Neural cell (in vitro differentiated cells): Measurements from ENCODE around the gene GP2.

Experiments used
- CTCF ChIP-seq: fragments of 450-650 bp; IDR thresholded peaks from 2 replicates; pipeline ENCODE4 v1.5.1; 2014; ENCODE audit warnings: antibody characterized with exemption, mild to moderate bottlenecking, moderate library complexity; ENCODE audit not compliant: poor library complexity, severe bottlenecking
- EZH2 ChIP-seq: fragments of 200-600, 300-800 bp; shearing (Covaris generic), sonication (generic); IDR thresholded peaks from 2 replicates; pipeline ENCODE4 v1.6.1; 2014; ENCODE audit warnings: antibody characterized with exemption, low read length, borderline replicate concordance, mild to moderate bottlenecking; ENCODE audit not compliant: insufficient read depth, poor library complexity, severe bottlenecking
- RAD21 ChIP-seq: fragments of 450-650 bp; conservative IDR thresholded peaks from 2 replicates; pipeline ENCODE4 v1.6.1; 2014; ENCODE audit warnings: antibody characterized with exemption, mild to moderate bottlenecking, moderate library complexity
- REST ChIP-seq: IDR thresholded peaks from 2 replicates; pipeline ENCODE4 v1.6.1; 2012; ENCODE audit warnings: borderline replicate concordance
- SMC3 ChIP-seq: fragments of 450-650 bp; conservative IDR thresholded peaks from 2 replicates; pipeline ENCODE4 v1.6.1; 2014; ENCODE audit warnings: antibody characterized with exemption, mild to moderate bottlenecking, moderate library complexity; ENCODE audit not compliant: poor library complexity

- no peak for TF ChIP-seq CTCF
- no peak for TF ChIP-seq EZH2
- TF ChIP-seq RAD21: no peak
- TF ChIP-seq REST: no peak
- TF ChIP-seq SMC3: no peak
These were observed 12.4 kb upstream of the GP2 start for GRCh38 chr16:20339744-20340143.
